ENCODE data around the gene SDF2.
"Not testable (repeated sequence)": the region's sequence is repeated elsewhere in the genome, so short reads cannot be mapped to it uniquely, and the experiment has no call there.

The SDF2 gene

DNA sequence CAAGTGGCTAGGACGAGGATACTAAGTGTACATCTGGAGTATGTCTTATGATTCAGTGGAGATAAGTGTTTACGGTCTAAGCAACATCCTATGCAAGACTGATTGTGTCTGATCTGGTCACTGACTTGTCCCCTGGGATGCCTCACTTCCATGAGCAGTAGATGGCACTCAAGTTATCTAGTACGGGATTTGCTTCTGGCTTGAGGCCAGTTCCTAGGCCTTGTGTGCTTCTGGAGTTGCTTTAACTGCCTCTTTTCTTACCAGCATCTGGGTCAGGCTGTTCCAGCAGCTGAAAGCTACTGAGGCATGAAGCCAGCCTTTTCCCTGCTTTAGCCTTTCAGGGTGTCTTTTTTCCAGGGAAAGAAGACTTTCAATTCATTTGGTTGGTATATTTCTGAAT lies 23.3 kb upstream of the SDF2 start:
- no peak for DNase-seq (ENCODE audit: low read depth, low spot score)

DNA sequence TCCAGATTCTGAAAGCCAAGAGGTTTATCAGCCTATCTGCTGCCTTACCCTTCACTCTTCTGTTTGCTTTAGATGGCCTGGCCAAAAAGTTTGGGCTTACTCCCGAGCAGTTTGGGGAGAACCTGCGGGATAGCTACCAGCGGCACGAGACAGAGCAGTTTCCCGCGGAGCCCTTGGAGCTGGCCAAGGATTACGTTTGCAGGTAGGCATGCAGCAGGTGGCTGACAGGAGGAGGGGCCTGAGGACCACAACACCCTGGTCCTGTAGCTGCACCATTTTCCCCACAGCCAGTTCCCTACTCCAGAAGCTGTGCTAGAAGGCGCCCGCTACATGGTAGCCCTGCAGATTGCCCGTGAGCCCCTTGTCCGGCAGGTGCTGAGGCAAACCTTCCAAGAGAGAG lies 20.9 kb upstream of the SDF2 start:
- DNase-seq (ENCODE audit: low read depth, low spot score), result no peak

DNA sequence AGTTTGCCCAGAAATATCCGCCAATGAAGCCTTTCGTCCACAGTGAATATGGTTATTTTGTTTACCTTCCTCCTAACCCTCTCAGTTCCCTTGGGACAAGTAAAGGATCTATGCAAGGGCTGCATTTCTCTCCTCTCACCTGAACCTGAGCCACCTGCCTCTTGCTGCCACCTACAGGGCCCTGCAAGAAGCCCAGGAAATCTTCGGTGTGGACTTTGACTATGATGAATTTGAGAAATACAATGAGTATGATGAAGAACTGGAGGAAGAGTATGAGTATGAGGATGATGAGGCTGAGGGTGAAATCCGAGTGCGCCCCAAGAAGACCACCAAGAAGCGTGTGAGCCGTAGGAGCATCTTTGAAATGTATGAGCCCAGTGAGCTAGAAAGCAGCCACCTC lies 14.3 kb upstream of the SDF2 start:
- no peak for DNase-seq (ENCODE audit: low read depth, low spot score)

DNA sequence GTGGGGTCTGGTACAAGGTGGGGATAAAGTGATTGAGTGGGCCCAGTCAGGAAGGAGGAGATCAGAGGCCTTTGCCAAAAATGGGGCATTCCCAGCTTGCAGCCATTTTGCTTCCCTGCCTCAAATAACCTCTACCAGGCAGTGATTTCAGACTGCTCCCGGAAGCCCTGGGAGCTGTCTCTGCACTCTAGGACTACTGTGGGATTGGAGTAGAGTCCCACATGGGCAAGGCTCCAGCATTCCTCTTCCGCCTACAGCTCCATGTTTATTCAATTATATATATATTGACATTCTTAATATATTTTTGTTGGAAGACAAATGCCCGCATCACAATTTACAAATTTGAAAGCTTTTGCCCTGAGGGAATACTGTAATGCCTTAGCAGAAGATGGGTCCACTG lies 13.8 kb upstream of the SDF2 start:
- DNase-seq (ENCODE audit: low read depth, low spot score), result no peak

DNA sequence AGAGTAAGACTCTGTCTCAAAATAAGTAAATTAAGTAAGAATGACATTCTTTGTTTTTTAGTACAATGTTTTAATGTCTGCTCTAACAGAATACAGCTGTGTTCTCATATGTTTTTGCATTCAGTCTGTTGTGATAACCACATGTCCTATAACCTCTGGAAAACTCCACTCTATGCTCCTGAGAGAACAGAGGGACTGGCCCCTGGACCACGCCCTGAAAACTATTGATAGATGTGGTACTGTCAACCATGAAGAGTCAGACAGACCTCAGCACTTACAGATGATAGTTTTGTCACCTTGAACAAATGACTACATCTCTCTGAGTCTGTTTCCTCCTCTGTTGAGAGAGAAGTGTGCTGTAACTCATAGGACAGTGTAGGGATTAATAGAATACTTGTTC lies 8.2 kb upstream of the SDF2 start:
- no peak for DNase-seq (ENCODE audit: low read depth, low spot score)

DNA sequence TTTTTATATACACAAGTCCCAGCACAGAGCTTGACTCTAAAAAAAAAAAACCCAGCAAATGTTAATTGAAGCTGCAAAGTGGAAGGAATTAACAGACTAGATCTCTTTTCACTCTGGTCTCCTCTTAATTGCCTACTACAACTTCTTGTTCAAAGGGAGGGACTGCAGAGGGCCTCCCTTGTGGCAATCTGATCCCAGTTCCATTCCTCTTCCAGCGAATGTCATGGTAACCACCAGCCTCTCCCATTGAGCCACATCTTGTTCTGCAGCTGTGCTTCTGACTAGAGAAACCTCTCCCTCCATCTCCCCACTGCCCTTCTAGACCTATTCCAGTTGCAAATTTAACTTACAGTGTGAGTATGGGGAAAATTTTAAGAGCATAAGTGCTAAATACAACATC lies 6.2 kb upstream of the SDF2 start:
- DNase-seq (ENCODE audit: low read depth, low spot score), result no peak

DNA sequence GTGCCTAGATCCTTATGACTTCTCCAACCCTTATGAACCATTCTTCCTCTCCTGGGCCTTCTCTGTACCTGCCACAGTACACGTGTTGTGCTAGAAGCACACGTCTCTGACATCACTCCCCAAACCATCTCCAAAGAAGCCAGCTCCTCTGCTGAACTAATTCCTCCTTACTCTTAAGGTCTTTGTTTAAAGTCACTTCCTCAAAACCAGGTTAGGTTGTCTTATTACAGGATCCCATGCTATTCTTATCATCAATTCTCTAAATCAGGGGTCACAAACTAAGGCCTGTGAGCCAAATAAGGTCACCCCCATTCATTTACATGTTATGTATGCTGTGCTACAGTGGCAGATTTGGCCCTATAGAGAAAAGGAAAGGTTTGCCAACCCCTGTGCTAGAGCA lies 4.3 kb upstream of the SDF2 start:
- no peak for DNase-seq (ENCODE audit: low read depth, low spot score)

DNA sequence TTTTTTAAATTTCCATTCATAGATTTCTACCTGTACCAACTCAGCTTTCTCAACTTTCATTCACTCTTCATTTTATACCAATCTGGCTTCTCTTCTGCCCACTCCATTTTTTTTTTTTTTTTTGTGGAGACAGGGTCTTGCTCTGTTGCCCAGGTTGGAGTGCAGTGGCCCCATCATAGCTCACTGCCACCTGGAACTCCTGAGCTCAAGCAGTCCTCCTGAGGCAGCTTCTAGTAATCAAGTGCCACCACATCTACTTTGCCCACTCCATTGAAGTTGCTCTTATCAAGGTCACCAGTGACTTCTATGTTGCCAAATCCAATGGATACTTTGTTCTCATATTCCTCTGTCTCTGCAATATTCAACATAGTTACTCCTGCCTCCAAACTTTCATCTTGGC lies 2.0 kb upstream of the SDF2 start:
- DNase-seq (ENCODE audit: low read depth, low spot score), result no peak

DNA sequence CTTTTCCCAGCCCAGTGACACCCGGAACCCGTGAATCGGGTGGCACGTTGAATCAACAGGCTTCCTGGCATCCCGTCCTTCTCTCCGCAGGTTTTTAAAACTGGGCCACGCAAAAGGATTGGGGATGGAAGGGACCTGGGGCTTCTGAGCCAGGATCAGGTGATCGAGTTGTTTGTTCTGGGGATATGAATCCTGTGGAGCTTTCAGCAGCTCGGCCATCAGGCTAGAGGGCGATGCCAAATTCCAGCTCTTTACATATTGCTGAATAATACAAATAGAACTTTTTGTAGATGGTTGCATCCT lies 772 bp upstream of the SDF2 start:
- DNase-seq (ENCODE audit: low read depth, low spot score), result no peak

DNA sequence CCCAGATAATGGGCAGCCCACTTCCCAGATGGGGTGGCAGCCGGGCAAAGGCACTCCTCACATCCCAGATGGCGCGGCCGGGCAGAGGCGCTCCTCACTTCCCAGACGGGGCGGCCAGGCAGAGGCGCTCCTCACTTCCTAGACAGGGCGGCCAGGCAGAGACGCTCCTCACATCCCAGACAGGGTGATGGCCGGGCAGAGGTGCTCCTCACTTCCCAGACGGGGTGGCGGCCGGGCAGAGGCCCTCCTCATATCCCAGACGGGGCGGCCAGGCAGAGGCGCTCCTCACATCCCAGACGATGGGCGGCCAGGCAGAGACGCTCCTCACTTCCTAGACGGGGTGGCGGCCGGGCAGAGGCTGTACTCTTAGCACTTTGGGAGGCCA lies 2.2 kb downstream of the SDF2 start:
- not testable (repeated sequence) for DNase-seq (ENCODE audit: low read depth, low spot score)

DNA sequence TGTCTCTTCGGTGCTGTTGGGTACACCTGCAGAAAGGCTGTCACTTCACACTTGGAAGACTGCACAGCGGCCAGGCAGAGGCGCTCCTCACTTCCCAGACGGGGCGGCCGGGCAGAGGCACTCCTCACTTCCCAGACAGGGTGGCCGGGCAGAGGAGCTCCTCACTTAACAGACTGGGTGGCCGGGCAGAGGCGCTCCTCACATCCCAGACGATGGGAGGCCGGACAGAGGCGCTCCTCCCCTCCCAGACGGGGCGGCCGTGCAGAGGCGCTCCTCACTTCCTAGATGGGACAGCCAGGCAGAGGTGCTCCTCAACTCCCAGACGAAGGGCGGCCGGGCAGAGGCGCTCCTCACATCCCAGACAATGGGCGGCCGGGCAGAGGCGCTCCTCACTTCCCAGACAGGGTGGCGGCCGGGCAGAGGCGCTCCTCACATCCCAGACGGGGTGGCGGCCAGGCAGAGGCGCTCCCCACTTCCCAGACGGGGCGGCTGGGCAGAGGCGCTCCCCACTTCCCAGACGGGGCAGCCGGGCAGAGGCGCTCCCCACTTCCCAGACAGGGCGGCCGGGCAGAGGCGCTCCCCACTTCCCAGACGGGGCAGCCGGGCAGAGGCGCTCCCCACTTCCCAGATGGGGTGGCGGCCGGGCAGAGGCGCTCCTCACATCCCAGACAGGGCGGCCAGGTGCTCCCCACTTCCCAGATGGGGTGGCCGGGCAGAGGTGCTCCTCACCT lies 2.8 kb downstream of the SDF2 start:
- not testable (repeated sequence) for DNase-seq (ENCODE audit: low read depth, low spot score)

DNA sequence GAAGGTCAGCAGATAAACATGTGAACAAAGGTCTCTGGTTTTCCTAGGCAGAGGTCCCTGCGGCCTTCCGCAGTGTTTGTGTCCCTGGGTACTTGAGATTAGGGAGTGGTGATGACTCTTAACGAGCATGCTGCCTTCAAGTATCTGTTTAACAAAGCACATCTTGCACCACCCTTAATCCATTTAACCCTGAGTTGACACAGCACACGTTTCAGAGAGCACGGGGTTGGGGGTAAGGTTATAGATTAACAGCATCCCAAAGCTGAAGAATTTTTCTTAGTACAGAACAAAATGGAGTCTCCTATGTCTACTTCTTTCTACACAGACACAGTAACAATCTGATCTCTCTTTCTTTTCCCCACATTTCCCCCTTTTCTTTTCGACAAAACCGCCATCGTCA lies 3.4 kb downstream of the SDF2 start:
- not testable (repeated sequence) for DNase-seq (ENCODE audit: low read depth, low spot score)

DNA sequence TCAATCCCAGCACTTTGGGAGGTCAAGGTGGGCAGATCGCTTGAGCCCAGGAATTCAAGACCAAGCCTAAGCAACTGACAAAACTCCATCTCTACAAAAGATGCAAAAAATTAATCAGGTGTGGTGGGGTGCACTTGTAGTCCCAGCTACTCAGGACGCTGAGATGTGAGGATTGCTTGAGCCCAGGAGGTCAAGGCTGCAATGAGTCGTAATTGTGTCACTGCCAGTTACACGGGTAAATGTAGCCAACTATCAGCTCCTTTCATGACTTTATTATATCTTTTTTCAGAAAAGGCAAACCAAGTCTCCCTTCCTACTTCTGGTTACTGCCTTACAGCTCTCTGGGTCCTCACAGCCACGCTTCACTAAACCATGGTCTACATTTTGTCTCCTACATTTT lies 4.0 kb downstream of the SDF2 start:
- no peak for DNase-seq (ENCODE audit: low read depth, low spot score)

DNA sequence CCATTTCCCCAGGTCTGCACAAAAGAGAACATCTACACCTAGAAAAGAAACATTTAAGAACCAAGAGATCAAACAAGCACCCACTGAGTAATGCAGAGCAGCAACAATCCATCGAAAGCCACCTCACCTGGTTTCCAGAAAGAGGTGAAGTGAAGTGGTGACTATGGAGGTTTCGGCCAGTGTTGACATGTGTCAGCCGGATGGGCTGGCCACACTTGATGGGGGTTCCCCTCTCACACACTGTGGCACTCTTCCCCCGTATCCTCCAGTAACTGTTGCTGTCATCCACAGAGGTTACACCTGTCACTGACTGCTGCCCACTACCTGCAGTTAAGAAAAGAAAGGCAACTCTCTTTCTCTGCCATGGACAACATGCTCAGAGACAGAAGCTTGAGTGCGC lies 6.5 kb downstream of the SDF2 start:
- DNase-seq (ENCODE audit: low read depth, low spot score), result no peak

DNA sequence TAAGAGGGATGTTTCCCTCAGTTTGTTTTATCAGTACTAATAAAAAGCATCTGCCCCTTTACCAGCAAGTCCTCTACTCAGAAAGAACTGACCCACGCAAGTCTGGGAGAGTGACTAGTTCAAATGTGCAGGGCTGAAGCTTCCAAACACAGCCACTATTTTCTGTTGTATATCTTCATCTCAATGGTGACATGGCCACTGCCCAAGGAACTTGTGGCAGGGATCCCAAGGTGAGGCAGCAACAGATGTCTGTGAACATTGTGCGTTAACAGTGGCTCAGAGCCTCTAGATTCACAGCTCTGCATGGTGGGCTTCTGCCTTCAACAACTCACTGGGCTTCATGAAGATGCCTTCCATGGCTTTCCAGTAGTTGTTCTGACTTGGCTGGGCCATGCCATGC lies 13.0 kb downstream of the SDF2 start:
- no peak for DNase-seq (ENCODE audit: low read depth, low spot score)

DNA sequence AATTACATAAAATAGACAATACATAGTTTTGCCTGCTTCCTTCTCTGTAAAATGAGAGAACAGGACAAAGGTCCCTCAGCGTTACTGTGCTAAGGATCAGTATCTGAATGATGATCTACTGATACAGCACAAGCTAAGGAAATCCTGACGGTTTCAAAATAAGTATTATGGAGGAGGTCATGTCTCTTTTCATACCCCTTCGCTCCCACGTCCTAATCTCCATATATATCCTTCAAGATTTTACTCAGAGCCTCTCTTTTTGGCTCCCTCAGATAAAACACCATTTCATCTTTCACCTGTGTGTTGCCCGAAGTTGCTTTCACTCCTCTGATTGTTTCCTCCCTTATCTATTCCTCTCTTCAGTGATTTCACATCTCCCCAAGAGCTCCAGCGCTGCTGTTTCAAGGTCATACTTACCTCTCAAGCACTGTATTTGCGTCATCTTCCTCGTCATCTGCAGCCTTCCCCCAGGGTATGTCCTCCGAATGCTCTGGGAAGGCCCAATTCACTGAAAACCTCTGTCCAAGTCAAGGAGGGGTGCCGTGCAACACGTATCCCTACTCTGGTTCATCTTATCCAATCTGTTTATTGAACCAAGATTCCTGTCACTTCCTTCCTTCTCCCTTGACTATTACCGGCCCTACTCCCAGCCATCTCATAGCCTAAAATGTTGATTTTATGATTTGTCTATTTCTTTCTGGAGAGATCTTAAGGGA lies 15.5 kb downstream of the SDF2 start:
- no peak for DNase-seq (ENCODE audit: low read depth, low spot score)

DNA sequence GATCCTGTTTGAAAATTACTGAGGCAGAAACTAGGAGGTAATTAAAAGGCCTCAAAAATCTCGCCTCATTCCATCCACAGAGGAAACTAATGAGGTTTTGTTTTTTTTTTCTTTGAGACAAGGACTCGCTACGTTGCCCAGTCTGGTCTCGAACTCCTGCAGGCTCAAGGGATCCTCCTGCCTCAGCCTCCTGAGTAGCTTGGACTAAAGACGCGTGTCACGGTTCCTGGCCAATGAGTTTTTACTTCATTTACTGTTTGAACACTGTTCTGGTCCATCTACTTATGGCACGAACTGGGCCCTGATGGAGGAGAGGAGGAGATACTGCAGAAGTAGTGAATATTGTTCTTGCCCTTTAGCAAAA lies 16.1 kb downstream of the SDF2 start:
- DNase-seq (ENCODE audit: low read depth, low spot score), result no peak

DNA sequence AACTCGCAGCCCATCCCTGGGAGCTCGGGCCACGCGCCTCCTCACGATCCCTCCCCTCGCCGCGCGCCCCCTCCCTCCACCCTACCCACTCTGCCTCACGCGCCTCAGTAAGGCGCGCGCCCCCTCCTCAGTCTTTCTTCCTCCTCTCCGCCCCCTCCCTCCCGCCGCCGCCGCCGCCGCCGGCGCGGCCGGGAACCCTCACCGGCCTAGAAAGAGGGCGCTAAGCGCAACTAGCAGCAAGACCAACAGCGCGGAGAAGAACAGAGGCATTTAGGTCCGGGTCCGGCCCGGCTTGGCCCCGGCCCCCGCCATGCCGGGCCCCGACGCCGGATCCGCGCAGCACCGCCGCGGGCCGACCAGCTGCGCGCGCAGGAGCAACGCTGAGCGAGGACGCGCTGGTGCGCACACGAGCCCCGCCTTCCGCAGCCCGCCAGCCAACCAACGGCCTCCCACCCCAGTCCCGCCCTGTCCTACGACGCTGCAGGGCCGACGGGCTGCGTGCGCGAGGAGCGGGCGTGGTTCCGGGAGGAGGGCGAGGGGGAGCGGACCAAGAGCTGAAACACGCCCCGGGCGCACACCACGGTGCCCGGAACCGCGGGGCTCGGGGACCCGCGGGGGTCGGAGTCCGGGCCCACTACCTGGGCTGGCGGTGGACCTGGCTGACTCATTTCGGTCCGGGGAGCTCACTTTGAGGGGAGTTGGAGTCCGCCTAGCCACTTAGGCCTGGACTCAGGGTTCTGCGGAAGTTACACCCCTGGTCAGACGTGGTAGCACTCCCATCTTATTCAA lies 16.7 kb downstream of the SDF2 start, which contains the start of gene BLTP2:
TSS of gene BLTP2 (minus strand) at position 372 of the 789 bp plus-strand sequence. CDS start at position 270, 102 bp downstream.
- peak; percentile 69 for DNase-seq (ENCODE audit: low read depth, low spot score)

DNA sequence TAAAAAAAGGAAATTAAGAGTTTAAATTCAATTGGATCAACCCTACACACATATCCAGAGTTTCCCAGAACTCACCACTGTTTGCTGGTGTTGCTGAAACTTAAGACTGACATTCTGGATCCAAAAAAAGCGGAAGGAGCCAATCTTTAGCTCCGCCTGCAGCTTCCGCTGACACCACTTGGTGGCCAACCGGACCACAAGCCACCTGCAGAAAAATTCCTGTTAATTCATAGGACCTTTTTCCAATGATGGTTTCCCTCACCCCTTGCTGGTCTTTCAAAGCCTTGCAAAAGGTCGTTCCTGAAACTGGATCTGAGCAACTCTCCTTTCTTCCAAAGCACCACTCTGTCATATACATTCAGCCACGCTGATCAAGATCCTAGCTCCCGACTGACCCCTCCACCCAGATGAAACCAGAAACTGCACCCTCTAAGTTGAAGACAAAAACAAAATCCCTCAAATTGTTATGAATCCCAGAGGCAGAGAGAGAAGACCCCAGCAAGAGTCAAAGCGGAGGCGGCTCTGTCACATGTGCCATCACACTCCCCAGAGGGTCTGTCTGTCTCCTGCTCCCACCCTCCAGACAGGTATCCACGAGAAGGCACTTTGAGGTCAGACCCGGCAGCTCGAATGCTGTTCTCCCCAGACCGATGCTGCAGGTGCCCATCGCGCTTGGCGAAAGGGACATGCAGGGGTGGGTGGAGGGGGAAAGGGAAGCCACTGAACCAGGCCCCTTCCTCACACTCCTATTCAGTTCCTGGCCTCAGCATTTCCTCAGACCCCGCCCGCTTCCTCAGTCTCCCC lies 17.5 kb downstream of the SDF2 start:
- no peak for DNase-seq (ENCODE audit: low read depth, low spot score)

DNA sequence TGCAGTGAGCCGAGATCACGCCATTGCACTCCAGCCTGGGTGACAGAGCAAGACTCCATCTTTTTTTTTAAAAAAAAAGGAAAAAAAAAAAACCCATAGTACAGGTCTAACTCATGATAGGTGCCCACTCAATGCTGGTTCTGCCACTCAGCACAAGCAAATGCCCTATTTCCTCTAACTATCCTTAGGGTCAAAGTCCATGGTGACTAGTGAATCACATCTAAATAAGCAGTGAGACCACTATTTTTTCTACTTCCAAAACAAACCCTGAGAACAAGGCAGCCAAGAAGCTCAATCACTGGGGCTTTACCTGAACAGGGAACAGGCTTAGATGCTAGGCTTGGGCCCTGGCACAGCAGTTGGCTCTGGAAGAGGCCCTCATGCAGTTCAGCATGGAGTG lies 20.1 kb downstream of the SDF2 start:
- DNase-seq (ENCODE audit: low read depth, low spot score), result no peak

DNA sequence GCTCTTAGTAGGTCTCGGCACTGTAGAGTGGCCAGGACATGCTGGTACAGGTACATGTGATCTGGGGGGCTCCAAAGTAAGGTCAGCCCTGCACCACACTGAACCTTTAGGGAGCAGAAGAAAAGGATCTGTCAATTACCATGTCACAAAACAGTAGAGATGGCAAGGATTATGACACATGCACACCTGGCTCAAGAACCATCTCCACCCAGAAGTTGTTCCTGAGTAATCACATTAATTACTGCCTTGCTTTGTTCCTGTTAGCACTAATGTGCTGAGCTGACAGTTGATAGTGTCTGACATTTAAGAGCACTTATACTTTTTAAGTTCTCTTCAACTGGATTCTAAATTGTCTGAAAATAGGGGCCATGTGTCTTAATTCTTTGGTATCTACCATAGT lies 26.2 kb downstream of the SDF2 start:
- no peak for DNase-seq (ENCODE audit: low read depth, low spot score)

DNA sequence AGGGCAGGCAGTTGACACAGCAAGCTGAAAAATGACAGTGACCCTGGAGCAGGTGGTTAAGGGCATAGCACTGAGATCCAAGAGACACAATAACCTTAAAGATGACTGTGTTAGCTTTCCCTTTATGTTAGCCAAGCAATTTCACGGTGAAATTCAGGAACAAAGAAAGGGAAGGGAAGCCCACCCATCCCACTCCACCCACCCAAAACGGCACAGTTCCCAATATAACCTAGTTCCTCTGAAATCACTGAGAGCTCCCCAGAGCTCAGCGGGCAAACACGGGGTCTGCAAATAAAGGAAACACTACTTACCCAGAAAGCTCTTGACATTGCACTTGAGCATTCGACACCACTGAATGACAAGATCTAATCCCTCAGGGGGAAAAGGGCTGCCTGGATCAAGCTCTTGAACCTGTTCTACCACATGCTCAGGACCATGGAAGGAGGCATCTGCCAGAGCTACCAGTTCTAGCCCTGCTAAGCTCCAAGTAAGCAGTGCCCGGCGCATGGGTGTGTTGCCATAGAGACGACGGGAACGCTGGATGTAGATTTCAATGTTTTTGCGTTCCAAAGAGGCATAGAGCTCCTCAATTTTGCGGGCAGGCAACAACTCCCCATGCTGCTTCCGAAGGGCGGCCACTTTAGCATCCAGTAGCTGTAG lies 27.4 kb downstream of the SDF2 start:
- no peak for DNase-seq (ENCODE audit: low read depth, low spot score)

All from brain pericyte (primary cell).